Jurkat, Clone E6-1 (cell line): ENCODE data around the gene MBP.

ENCODE experiments used
- DNase-seq: peaks from one replicate; pipeline ENCODE4 v3.0.0-alpha.2; 2011; ENCODE audit warnings: low read depth, low spot score
- H3K4me3 ChIP-seq: 2 replicates; pipeline ENCODE4 v1.5.1; 2011; ENCODE audit warnings: mild to moderate bottlenecking, low read length, control low read depth, moderate library complexity

MBP gene

DNA sequence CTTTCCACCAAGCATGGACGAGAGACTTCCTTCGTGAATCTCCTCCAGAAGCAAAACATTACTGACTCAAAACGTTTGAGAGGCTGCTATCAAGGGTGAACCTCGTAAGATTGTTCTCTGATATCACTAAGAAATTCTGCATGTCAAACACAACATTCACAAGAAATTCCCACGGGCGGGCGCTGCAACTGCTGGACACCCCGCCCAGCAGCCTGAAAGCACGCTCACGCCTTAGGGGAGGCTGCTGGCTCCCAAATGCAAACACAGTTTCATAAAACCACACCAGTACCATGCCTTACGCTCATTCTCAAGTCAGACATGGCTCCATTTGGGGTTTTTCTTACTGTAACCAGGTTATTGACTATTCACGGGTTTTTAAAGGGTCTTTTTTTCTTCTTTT, 39.0 kb downstream of the MBP start:
- no peak overlapping the region for H3K4me3 ChIP-seq
- no peak for DNase-seq

DNA sequence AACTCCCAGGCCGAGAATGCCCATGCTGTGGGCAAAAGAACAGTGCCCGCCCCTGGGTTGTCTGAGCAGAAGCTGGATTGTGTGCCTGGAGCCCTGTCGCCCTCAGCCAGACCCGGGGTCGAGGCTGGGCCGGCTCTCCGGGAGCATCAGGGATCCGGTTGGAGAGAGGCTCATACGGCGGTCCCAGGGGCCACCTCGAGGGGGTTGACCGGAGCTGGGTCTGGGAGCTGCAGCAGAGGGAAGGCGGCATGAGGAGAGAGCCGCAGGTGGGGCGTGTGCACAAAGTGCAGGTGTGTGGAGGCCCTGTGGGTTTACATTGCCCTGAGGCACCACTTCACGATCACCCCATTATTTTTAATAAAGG, 39.5 kb downstream of the MBP start:
- no peak for DNase-seq

GRCh38 chr18:77092104-77093066, 40.2 kb downstream of the MBP start:
- DNase-seq: no peak
- H3K4me3 ChIP-seq: no peak overlapping the region

More for the DNA sequence above, 39.5 kb downstream of the MBP start:
- H3K4me3 ChIP-seq: no peak overlapping the region

DNA sequence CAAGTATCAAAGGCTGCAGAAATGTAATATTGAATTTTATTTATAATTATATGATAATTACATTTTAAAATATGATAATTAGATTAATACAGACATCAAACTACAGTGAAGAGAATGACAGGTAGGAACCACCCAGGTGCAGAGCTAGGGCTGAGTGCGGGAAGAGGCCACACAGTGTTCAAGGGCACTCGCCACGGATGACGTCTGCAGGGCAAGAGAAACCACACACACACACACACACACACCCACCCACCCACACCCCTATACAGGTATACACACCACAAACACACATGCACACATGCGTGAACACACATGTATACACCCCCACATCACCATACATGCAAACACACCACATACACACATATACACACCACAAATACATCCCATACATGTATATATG, 41.2 kb downstream of the MBP start:
- no peak overlapping the region for H3K4me3 ChIP-seq
- no peak for DNase-seq

GRCh38 chr18:77090546-77091174, 41.9 kb downstream of the MBP start:
- H3K4me3 ChIP-seq: no peak overlapping the region
- no peak for DNase-seq

GRCh38 chr18:77089723-77090285, 42.8 kb downstream of the MBP start:
- no peak overlapping the region for H3K4me3 ChIP-seq
- DNase-seq: no peak

DNA sequence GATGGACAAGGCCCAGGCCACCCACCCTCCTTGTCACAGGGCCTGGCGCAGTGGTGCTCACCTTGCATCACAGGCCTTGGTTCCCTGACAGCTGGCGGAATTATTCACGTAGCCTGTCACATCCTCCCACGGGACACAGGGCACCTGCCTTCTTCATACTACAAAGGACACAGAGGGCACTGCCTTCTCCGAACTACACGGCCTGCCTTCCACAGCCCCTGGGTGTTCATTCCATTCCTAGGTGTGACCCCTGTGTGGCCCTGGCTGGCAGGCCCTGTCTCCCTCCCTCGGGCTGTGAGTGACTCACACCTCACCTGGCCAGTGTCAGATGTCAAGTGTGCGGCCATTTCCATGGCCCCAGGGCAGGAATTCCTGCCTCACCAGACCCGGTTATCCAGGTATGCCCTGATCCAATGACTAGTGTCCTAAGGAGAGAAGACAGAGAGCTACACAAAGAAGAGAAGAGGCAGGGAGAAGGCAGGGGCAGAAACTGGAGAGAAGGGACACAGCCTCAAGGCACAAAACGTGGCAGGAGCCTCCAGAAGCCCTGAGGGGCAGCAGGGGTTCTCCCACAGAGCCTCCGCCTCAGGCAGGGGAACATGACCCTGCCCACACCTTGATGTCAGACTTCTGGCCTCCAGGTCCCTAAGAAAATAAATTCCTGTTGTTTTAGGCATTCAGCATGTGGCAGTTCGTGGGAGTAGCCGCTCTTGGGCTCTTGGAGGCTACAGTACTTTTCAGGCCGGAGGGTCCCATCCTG, 43.4 kb downstream of the MBP start:
- no peak overlapping the region for H3K4me3 ChIP-seq
- no peak for DNase-seq

DNA sequence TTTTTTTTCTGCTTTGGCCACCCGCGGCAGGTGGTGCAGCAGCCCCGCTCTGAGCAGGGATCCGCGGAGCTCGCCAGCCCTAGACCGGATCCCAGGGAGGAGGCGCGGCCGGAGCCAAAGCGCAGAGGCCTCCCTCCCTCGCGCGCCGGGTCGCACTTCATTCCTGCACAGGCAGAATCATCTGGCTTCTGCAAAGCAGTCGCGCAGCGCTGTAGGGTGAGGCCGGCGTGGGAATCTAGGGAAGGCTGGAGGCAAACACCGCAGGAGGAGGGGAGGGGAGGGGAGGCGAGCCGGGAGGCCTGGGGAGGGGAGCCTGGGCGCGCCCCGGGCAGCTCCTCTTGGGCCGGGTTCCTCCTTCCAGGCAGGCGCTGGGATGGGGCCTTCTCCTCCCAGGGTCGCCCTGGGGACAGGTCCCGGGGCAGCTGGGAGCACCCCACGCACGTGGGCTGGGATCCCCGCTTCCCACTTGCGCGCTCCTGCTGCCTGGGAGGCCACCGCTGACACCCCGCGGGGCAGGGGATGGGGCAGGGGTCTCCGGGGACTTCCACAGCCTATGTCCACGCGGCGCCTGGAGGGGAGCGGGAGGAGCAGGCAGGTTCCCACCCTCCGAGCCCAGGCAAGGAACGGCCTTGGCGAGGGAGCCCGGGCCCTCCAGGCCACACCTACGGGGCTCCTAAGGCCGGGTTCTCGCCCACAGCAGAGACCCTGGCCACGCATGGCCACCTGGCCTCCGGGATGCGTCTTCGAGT, 45.0 kb downstream of the MBP start:
- no peak overlapping the region for H3K4me3 ChIP-seq
- DNase-seq: no peak

- no peak for DNase-seq
- no peak overlapping the region for H3K4me3 ChIP-seq
These were observed 45.8 kb downstream of the MBP start for GRCh38 chr18:77086656-77087392.

DNA sequence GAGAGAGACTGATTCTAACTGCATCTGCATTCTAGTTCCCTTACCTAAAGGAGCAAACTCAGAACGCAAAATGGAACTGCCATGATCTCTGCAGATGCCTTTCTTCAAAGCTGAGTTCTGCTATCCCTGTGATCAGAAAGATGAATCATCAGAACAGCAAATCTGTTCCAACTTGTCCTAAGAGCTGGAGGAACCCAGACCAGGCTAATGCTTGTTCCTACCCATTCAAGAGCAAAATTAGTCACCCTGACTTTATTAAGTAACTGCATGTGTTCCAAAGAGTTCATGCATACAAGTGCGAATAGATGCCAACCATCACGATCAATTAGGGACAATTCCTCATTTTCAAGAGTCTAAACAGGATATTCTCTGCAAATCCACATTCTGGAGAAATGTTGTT, 46.5 kb downstream of the MBP start:
- no peak overlapping the region for H3K4me3 ChIP-seq
- DNase-seq: no peak

DNA sequence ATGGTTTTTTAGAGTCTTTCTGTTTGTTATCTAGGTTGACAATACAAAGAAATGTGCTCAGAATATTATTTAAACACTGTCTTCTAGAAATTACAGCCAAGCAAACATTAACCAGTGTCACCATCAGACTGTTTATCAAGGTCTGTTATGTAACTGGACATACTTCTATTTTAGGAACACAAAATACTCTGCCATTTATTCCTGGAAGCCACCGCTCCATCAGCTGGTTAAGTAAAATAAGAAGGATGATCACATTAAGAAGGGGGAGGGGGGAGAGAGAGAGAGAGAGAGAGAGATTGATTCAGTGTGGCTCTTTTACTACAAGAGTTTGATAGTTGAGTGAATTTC, 47.9 kb downstream of the MBP start:
- DNase-seq: no peak
- H3K4me3 ChIP-seq: no peak overlapping the region

GRCh38 chr18:77082316-77082955, 50.1 kb downstream of the MBP start:
- DNase-seq: no peak
- no peak overlapping the region for H3K4me3 ChIP-seq

GRCh38 chr18:77081390-77081778, 51.2 kb downstream of the MBP start:
- peak; percentile 67 for DNase-seq

GRCh38 chr18:77079954-77080682, 52.5 kb downstream of the MBP start:
- H3K4me3 ChIP-seq: no peak overlapping the region
- no peak for DNase-seq

More at GRCh38 chr18:77081390-77081778, 51.2 kb downstream of the MBP start:
- H3K4me3 ChIP-seq: no peak overlapping the region

DNA sequence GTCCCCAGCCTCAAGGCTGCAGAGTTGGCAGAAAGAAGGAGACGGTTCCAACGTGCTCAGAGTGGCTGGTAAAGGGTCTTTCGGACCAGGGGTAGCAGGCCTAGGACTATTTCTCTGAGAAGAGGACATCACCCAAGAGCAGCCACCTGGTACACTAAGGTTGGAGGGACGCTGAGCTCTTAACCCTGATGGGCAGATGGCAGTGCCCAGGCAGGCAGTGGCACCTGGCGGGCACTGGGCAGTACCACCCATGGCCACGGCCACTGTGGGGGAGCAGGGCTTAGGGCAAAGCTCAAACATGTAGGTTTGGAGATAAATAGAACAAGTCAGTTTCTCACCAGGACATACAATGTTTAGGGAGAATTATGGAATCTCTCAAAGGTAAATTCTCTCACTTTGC, 53.5 kb downstream of the MBP start:
- no peak for DNase-seq
- H3K4me3 ChIP-seq: no peak overlapping the region

DNA sequence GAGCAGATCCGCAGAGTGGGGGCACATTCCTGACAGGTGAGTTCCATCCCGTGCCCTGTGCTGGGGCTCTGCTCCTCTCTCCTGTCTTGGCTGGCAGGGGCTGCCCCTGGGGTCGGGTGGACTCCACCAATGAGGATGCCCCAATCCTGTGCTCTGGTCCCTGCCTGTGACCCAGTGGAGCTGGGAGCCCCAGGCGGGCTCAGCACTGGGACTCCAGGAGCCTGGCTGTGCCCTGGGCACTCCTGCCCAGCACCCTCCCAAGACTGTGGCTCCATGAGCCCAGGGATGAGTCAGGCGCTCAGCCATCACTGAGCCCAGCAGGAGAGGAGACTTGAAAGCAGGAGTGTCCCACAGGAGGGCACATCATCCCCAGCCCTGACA, 53.9 kb downstream of the MBP start:
- no peak for DNase-seq
- no peak overlapping the region for H3K4me3 ChIP-seq

DNA sequence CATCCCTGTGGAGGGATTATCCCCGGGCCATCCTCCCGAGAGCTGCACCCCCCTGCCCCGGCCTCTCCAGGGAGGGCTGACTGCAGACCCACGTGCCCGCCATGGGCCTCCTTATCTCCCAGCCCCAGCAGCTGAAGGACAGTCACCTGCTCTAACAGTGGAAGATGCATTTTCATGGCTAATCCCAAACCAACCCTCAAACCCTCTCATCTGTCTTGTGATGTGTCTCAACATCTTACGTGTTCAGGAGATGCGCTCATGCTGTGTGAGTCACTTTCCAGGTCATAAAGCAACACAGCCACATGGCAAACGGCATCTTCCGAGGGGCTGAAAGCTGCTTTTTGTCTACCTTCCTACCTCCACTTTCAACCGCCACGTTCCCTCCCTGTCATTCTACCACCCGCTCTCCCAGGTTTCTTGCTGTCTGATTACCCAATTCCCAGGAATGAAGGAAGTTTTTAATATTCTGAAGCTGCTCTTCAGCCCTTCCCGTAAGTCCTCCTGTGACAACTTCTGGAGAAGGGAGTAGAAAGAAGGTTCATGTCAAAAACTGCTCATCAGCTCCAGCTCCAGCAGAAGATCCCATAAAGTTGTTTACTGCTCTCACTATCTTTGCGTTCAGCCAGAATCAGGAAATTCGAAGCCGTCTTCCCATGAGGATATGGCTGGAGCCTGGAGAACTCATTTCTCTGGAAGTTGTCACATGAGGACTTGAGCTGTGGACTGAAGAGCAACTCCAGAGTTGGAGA, 54.5 kb downstream of the MBP start:
- no peak for DNase-seq

More for the DNA sequence above, 54.5 kb downstream of the MBP start:
- no peak overlapping the region for H3K4me3 ChIP-seq
